ENCODE measurements around the gene SMAP2. TPM values are rescaled to one million over a fixed set of nuclear protein-coding genes. Genes with fewer than 3 reads are reported as not detected.

Gene SMAP2
- polyA plus RNA-seq, 3 donors, result 302 to 382 (median 359) TPM

DNA sequence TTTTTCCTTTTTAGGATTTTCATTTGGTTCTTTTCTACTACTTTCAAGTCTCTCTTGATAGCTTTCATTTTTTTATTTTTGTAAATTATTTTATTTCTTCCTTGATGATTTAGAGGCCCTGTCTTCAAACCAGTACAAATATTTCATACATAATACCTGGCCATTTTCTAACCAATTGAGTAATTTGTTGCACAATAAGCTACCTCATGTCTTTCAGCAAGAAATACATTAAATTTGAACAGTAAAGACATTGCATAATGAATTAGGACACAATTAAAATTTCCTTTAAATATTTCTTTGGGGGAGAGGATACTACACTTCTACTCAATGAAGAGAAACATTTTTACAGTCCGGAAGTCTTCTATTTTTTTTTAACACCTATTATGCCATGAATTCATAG, 40.8 kb upstream of the SMAP2 start:
- Histone ChIP-seq H3K27ac (ENCODE audit: low read depth in 1 of 2, low read length in 2 of 2) (no peak overlapping the region), H3K79me2 (ENCODE audit: insufficient read depth, low read length) (no peaks in the 10 kb centered on the region), H3K4me3 (replicated peaks in 1 of 3; ENCODE audit: low read depth in 2 of 3, low read length in 3 of 3) (no peak overlapping the region), H2AFZ (ENCODE audit: insufficient read depth, low read depth, low read length, poor library complexity, severe bottlenecking) (no peak overlapping the region), H3K36me3 (replicated peaks in 1 of 2; ENCODE audit: control insufficient read depth in 1 of 2, insufficient read depth in 2 of 2, low read length in 2 of 2) (no peaks in the 10 kb centered on the region), H3K4me1 (ENCODE audit: control insufficient read depth in 1 of 2, insufficient read depth in 2 of 2, low read length in 2 of 2) (no peaks in the 10 kb centered on the region), H3K9ac (ENCODE audit: insufficient read depth, low read length, poor library complexity, severe bottlenecking) (no peak overlapping the region), H4K20me1 (ENCODE audit: insufficient read depth, low read length) (no peaks in the 10 kb centered on the region), H3K9me3 (replicated peaks in 1 of 2; ENCODE audit: control insufficient read depth in 1 of 2, insufficient read depth in 1 of 2, low read length in 2 of 2) (peaks cover 0 to 4% of the 10 kb centered on the region in 2 donors), H3K27me3 (ENCODE audit: control insufficient read depth in 2 of 2, insufficient read depth in 2 of 2, low read length in 2 of 2) (no peaks in the 10 kb centered on the region), H3K4me2 (replicated peaks; ENCODE audit: extremely low read depth, low read length, poor library complexity, severe bottlenecking) (no peak overlapping the region)
- WGBS (ENCODE audit: insufficient coverage), result no CpG with 5 or more reads among the region's 1 CpG
- Mint-ChIP-seq H3K9me3 (peaks cover 0 to 22% (median 8%) of the 10 kb centered on the region in 7 donors), H3K36me3 (no peaks in the 10 kb centered on the region), H3K4me1 (peaks cover 3% of the 10 kb centered on the region), H3K27me3 (ENCODE audit: low read depth in 3 of 3) (peaks cover 0 to 7% (median 4%) of the 10 kb centered on the region in 3 donors), H3K4me3 (no peak overlapping the region), H3K27ac (no peak overlapping the region)
- intact Hi-C loops (cut with micrococcal nuclease), result no loop called here
- TF ChIP-seq, protein P1, sequence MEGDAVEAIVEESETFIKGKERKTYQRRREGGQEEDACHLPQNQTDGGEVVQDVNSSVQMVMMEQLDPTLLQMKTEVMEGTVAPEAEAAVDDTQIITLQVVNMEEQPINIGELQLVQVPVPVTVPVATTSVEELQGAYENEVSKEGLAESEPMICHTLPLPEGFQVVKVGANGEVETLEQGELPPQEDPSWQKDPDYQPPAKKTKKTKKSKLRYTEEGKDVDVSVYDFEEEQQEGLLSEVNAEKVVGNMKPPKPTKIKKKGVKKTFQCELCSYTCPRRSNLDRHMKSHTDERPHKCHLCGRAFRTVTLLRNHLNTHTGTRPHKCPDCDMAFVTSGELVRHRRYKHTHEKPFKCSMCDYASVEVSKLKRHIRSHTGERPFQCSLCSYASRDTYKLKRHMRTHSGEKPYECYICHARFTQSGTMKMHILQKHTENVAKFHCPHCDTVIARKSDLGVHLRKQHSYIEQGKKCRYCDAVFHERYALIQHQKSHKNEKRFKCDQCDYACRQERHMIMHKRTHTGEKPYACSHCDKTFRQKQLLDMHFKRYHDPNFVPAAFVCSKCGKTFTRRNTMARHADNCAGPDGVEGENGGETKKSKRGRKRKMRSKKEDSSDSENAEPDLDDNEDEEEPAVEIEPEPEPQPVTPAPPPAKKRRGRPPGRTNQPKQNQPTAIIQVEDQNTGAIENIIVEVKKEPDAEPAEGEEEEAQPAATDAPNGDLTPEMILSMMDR (IDR thresholded peaks at IDR 0.05), result no peak
- DNase-seq, result no peak

DNA sequence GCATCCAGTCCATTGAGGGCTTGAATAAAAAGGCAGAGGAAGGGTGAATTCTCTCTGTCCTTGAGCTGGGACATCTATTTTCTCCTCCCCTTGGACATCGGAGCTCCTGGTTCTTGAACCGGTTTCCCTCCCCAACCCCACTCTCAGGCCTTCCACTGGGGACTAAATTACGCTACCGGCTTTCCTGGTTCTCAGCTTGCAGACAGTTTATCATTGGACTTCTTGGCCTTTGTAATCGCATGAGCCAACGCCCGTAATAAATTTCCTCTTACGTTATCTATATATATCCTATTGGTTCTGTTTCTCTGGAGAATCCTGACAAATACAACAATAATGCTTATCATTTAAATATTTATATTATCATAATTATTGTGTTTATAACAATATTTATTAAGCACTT, 36.1 kb upstream of the SMAP2 start:
- H4K20me1 ChIP-seq (ENCODE audit: insufficient read depth, low read length), result no peaks in the 10 kb centered on the region
- H3K79me2 ChIP-seq (ENCODE audit: insufficient read depth, low read length), result no peaks in the 10 kb centered on the region
- H3K9ac ChIP-seq (ENCODE audit: insufficient read depth, low read length, poor library complexity, severe bottlenecking), result no peak overlapping the region
- no peaks in the 10 kb centered on the region for H3K27me3 ChIP-seq (ENCODE audit: control insufficient read depth in 2 of 2, insufficient read depth in 2 of 2, low read length in 2 of 2)
- Mint-ChIP-seq H3K9me3 (peaks cover 5 to 15% (median 10%) of the 10 kb centered on the region in 7 donors), H3K27me3 (ENCODE audit: low read depth in 3 of 3) (peaks cover 0 to 8% (median 5%) of the 10 kb centered on the region in 3 donors), H3K4me3 (no peak overlapping the region), H3K27ac (no peak overlapping the region), H3K36me3 (peaks cover 0 to 3% of the 10 kb centered on the region in 2 donors), H3K4me1 (peaks cover 41% of the 10 kb centered on the region)
- WGBS (ENCODE audit: insufficient coverage), result 100% methylated on average over 1 of the region's 8 CpGs
- H3K27ac ChIP-seq (ENCODE audit: low read depth in 1 of 2, low read length in 2 of 2), result no peak overlapping the region
- peaks cover 40 to 42% of the 10 kb centered on the region in 2 donors for H3K4me1 ChIP-seq (ENCODE audit: control insufficient read depth in 1 of 2, insufficient read depth in 2 of 2, low read length in 2 of 2)
- TF ChIP-seq, protein P1 (IDR thresholded peaks at IDR 0.05), result no peak
- H2AFZ ChIP-seq (ENCODE audit: insufficient read depth, low read depth, low read length, poor library complexity, severe bottlenecking), result no peak overlapping the region
- H3K4me2 ChIP-seq (replicated peaks; ENCODE audit: extremely low read depth, low read length, poor library complexity, severe bottlenecking), result no peak overlapping the region
- no peaks in the 10 kb centered on the region for H3K36me3 ChIP-seq (replicated peaks in 1 of 2; ENCODE audit: control insufficient read depth in 1 of 2, insufficient read depth in 2 of 2, low read length in 2 of 2)
- intact Hi-C loops (cut with micrococcal nuclease), result loop anchor here in 1 of 2 donors (5.0 kb wide), 1 partner anchor 195 kb away; no protein-coding TSS in a partner anchor
- no peak overlapping the region for H3K4me3 ChIP-seq (replicated peaks in 1 of 3; ENCODE audit: low read depth in 2 of 3, low read length in 3 of 3)
- peaks cover 0 to 5% of the 10 kb centered on the region in 2 donors for H3K9me3 ChIP-seq (replicated peaks in 1 of 2; ENCODE audit: control insufficient read depth in 1 of 2, insufficient read depth in 1 of 2, low read length in 2 of 2)
- DNase-seq, result no peak

Data from CD14-positive monocyte (primary cell).